ENCODE data around the gene FOXG1. TPM values are rescaled to one million over a fixed set of nuclear protein-coding genes. Genes with fewer than 3 reads are reported as not detected.

FOXG1 gene
- total and polyA plus RNA-seq, 8 donors: 0.03 to 0.11 (median 0.05) TPM; not detected in 5

GRCh38 chr14:28773176-28773575 lies 6.6 kb downstream of the FOXG1 start:
- Histone ChIP-seq H3K27me3 (peaks cover 98 to 100% of the 10 kb centered on the region in 2 donors), H3K27ac (no peak overlapping the region), H3K4me3 (no peak overlapping the region), H3K9me3 (no peaks in the 10 kb centered on the region), H3K4me1 (no peaks in the 10 kb centered on the region), H3K36me3 (no peaks in the 10 kb centered on the region)
- no peak for ATAC-seq
- DNase-seq: no peak
- intact Hi-C loops (cut with DNase I): no loop called here
- no peak for TF ChIP-seq CTCF (IDR thresholded peaks at IDR 0.05)

GRCh38 chr14:28773861-28774691 lies 7.5 kb downstream of the FOXG1 start:
- ATAC-seq (peak; percentile 89), DNase-seq (peak in 2 of 4 donors; percentile 45 to 74)
- Histone ChIP-seq H3K27ac (no peak overlapping the region), H3K4me1 (no peaks in the 10 kb centered on the region), H3K27me3 (peaks cover 98 to 100% of the 10 kb centered on the region in 2 donors), H3K4me3 (no peak overlapping the region), H3K9me3 (no peaks in the 10 kb centered on the region), H3K36me3 (no peaks in the 10 kb centered on the region)
- no peak for TF ChIP-seq CTCF (IDR thresholded peaks at IDR 0.05)
- intact Hi-C loops (cut with DNase I): no loop called here

GRCh38 chr14:28774764-28775735 lies 8.5 kb downstream of the FOXG1 start:
- no peaks in the 10 kb centered on the region for H3K36me3 ChIP-seq
- intact Hi-C loops (cut with DNase I): no loop called here
- peaks cover 97 to 100% of the 10 kb centered on the region in 2 donors for H3K27me3 ChIP-seq
- no peak overlapping the region for H3K27ac ChIP-seq
- H3K9me3 ChIP-seq: no peaks in the 10 kb centered on the region
- no peak for TF ChIP-seq CTCF (IDR thresholded peaks at IDR 0.05)
- ATAC-seq (no peak), DNase-seq (no peak)
- H3K4me3 ChIP-seq: no peak overlapping the region
- H3K4me1 ChIP-seq: no peaks in the 10 kb centered on the region

GRCh38 chr14:28776482-28777266 lies 10.1 kb downstream of the FOXG1 start:
- ATAC-seq (no peak), DNase-seq (no peak)
- intact Hi-C loops (cut with DNase I): no loop called here
- H3K36me3 ChIP-seq: no peaks in the 10 kb centered on the region
- TF ChIP-seq CTCF (IDR thresholded peaks at IDR 0.05): no peak
- H3K4me3 ChIP-seq: no peak overlapping the region
- no peaks in the 10 kb centered on the region for H3K4me1 ChIP-seq
- no peaks in the 10 kb centered on the region for H3K9me3 ChIP-seq
- peaks cover 94 to 100% of the 10 kb centered on the region in 2 donors for H3K27me3 ChIP-seq
- H3K27ac ChIP-seq: no peak overlapping the region
